OCI-LY1 (cell line): ENCODE data around the gene STK11IP.

Source experiments
- H2AFZ ChIP-seq: fragments of 200-600 bp; sonication (generic), shearing (Covaris generic); 2 replicates; pipeline ENCODE4 v1.6.0; 2014; ENCODE audit warnings: antibody characterized with exemption, mild to moderate bottlenecking, low read length
- H3F3A ChIP-seq: fragments of 200-600 bp; sonication (generic), shearing (Covaris generic); 2 replicates; pipeline ENCODE4 v1.6.0; 2014; ENCODE audit warnings: mild to moderate bottlenecking, antibody characterized with exemption, low read length, moderate library complexity; ENCODE audit not compliant: insufficient read depth
- H3K27ac ChIP-seq: fragments of 200-600 bp; sonication (generic); 2 replicates; pipeline ENCODE4 v1.5.1; 2014; ENCODE audit warnings: low read length, mixed run types, mild to moderate bottlenecking, low read depth; ENCODE audit not compliant: poor library complexity, severe bottlenecking
- H3K27me3 ChIP-seq: fragments of 200-600 bp; sonication (generic); 2 replicates; pipeline ENCODE4 v1.6.0; 2014; ENCODE audit warnings: antibody characterized with exemption, mild to moderate bottlenecking, low read length, moderate library complexity; ENCODE audit not compliant: insufficient read depth
- H3K36me3 ChIP-seq: fragments of 200-600 bp; sonication (generic); 2 replicates; pipeline ENCODE4 v1.6.1; 2014; ENCODE audit warnings: mild to moderate bottlenecking, antibody characterized with exemption, low read length, moderate library complexity, mixed read lengths; ENCODE audit not compliant: insufficient read depth
- H3K4me1 ChIP-seq: fragments of 200-600 bp; sonication (generic); 2 replicates; pipeline ENCODE4 v1.5.1; 2014; ENCODE audit warnings: mild to moderate bottlenecking, low read length, moderate library complexity; ENCODE audit not compliant: insufficient read depth, severe bottlenecking
- H3K4me2 ChIP-seq: fragments of 200-600 bp; sonication (generic), shearing (Covaris generic); 2 replicates; pipeline ENCODE4 v1.6.1; 2014; ENCODE audit warnings: low read length
- H3K4me3 ChIP-seq: fragments of 200-600 bp; sonication (generic); 2 replicates; pipeline ENCODE4 v1.5.1; 2014; ENCODE audit warnings: low read length, low read depth, mild to moderate bottlenecking, mixed read lengths; ENCODE audit not compliant: poor library complexity, severe bottlenecking
- H3K79me2 ChIP-seq: fragments of 200-600 bp; shearing (Covaris generic); 2 replicates; pipeline ENCODE4 v1.6.1; 2016; ENCODE audit warnings: mixed run types, low read length, mixed read lengths; ENCODE audit not compliant: insufficient read depth
- H3K9ac ChIP-seq: fragments of 200-600 bp; sonication (generic), shearing (Covaris generic); 2 replicates; pipeline ENCODE4 v1.6.1; 2014; ENCODE audit warnings: mild to moderate bottlenecking, low read length, mixed read lengths
- H3K9me2 ChIP-seq: fragments of 200-600 bp; sonication (generic), shearing (Covaris generic); 2 replicates; pipeline ENCODE4 v1.6.1; 2014; ENCODE audit warnings: low read depth, mild to moderate bottlenecking, low read length, mixed read lengths
- H3K9me3 ChIP-seq: fragments of 200-600 bp; shearing (Covaris generic); 2 replicates; pipeline ENCODE4 v1.6.1; 2014; ENCODE audit warnings: low read length, mixed read lengths
- H4K20me1 ChIP-seq: fragments of 200-600 bp; sonication (generic), shearing (Covaris generic); 2 replicates; pipeline ENCODE4 v1.6.0; 2016; ENCODE audit warnings: mild to moderate bottlenecking, low read length; ENCODE audit not compliant: insufficient read depth
- CTCF ChIP-seq: fragments of 200-600 bp; sonication (generic), shearing (Covaris generic); IDR thresholded peaks from 2 replicates; pipeline ENCODE4 v1.5.1; 2017; ENCODE audit warnings: mild to moderate bottlenecking, antibody characterized with exemption, low read length, moderate library complexity, mixed read lengths
- EZH2 ChIP-seq: fragments of 200-600 bp; sonication (generic), shearing (Covaris generic); IDR thresholded peaks from 2 replicates; pipeline ENCODE4 v1.8.0; 2017; ENCODE audit warnings: borderline replicate concordance, mixed run types, mild to moderate bottlenecking, antibody characterized with exemption, low read length, moderate library complexity, mixed read lengths

The STK11IP gene

GRCh38 chr2:219611306-219611705, 13.6 kb downstream of the STK11IP start:
- Histone ChIP-seq H3K4me3 (no peak overlapping the region), H4K20me1 (no peaks in the 10 kb centered on the region), H3K9ac (no peak overlapping the region), H3K4me2 (no peak overlapping the region), H3K27me3 (no peaks in the 10 kb centered on the region), H3F3A (no peaks in the 10 kb centered on the region), H3K4me1 (peaks cover 7% of the 10 kb centered on the region), H3K9me2 (no peaks in the 10 kb centered on the region), H3K36me3 (peaks cover 31% of the 10 kb centered on the region), H3K9me3 (no peaks in the 10 kb centered on the region), H3K79me2 (no peaks in the 10 kb centered on the region), H2AFZ (no peak overlapping the region), H3K27ac (no peak overlapping the region)
- TF ChIP-seq EZH2 (no peak), CTCF (no peak)

- peaks cover 29% of the 10 kb centered on the region for H3K36me3 ChIP-seq
- H3K4me3 ChIP-seq, result no peak overlapping the region
- no peak overlapping the region for H3K27ac ChIP-seq
These were observed 14.4 kb downstream of the STK11IP start for GRCh38 chr2:219611866-219612576.

GRCh38 chr2:219612577-219613286, 15.1 kb downstream of the STK11IP start:
- no peak overlapping the region for H2AFZ ChIP-seq
- H3K79me2 ChIP-seq, result no peaks in the 10 kb centered on the region

More at GRCh38 chr2:219611866-219612576, 14.4 kb downstream of the STK11IP start:
- Histone ChIP-seq H3K4me1 (peaks cover 7% of the 10 kb centered on the region), H3F3A (no peaks in the 10 kb centered on the region), H3K9me3 (no peaks in the 10 kb centered on the region), H3K4me2 (peak overlapping the region; percentile 8; the same call in 1 of the 2 replicates), H3K9ac (no peak overlapping the region), H4K20me1 (no peaks in the 10 kb centered on the region), H3K27me3 (no peaks in the 10 kb centered on the region), H3K79me2 (no peaks in the 10 kb centered on the region), H3K9me2 (no peaks in the 10 kb centered on the region), H2AFZ (no peak overlapping the region)
- TF ChIP-seq CTCF, result no peak

More at GRCh38 chr2:219612577-219613286, 15.1 kb downstream of the STK11IP start:
- no peaks in the 10 kb centered on the region for H4K20me1 ChIP-seq
- no peak overlapping the region; the same call in 1 of the 2 replicates for H3K9ac ChIP-seq
- H3F3A ChIP-seq, result no peaks in the 10 kb centered on the region
- TF ChIP-seq EZH2 (no peak), CTCF (no peak)
- H3K4me2 ChIP-seq, result peak overlapping the region; percentile 8; the same call in 1 of the 2 replicates
- peaks cover 7% of the 10 kb centered on the region for H3K4me1 ChIP-seq
- no peaks in the 10 kb centered on the region for H3K27me3 ChIP-seq
- no peaks in the 10 kb centered on the region for H3K9me2 ChIP-seq
- no peaks in the 10 kb centered on the region for H3K9me3 ChIP-seq
- no peak overlapping the region for H3K27ac ChIP-seq
- H3K36me3 ChIP-seq, result peaks cover 29% of the 10 kb centered on the region
- H3K4me3 ChIP-seq, result no peak overlapping the region
